COLO668 (cell line): Measurements from ENCODE around the gene UMODL1.
"Not testable (repeated sequence)": the region's sequence is repeated elsewhere in the genome, so short reads cannot be mapped to it uniquely, and the experiment has no call there.

ENCODE experiments used
- DNase-seq: peaks from one replicate; lab custom pipeline; 2025; ENCODE audit not compliant: unreplicated experiment; lab: John Stamatoyannopoulos, UW

UMODL1 gene

GRCh38 chr21:42111811-42112210 lies 40.7 kb downstream of the UMODL1 start:
- no peak for DNase-seq

- DNase-seq = no peak
Observed at GRCh38 chr21:42112238-42112637, 41.1 kb downstream of the UMODL1 start.

DNA sequence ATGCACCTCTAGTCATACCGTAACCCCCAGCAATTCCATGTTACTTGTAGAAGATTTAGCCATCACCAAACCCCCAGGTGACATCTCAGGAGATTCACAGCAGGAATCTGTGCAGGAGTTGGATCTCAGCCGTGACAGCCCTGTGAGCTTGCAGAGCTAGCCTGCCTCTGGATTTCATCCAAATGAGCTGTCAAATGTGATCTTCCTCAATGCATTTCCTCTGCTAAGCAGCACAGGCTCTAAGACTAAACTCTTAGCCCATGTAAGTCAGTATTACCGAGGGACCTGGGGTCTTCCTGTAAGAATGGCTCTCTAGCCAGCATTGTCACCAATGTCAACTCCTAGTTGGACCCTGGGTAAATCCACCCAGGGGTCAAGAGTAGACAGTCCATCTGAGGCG lies 41.7 kb downstream of the UMODL1 start:
- DNase-seq = no peak

- no peak for DNase-seq
Observed at GRCh38 chr21:42113926-42114409, 42.9 kb downstream of the UMODL1 start.

GRCh38 chr21:42114646-42115045 lies 43.5 kb downstream of the UMODL1 start:
- no peak for DNase-seq

GRCh38 chr21:42115136-42115683 lies 44.1 kb downstream of the UMODL1 start:
- no peak for DNase-seq

DNA sequence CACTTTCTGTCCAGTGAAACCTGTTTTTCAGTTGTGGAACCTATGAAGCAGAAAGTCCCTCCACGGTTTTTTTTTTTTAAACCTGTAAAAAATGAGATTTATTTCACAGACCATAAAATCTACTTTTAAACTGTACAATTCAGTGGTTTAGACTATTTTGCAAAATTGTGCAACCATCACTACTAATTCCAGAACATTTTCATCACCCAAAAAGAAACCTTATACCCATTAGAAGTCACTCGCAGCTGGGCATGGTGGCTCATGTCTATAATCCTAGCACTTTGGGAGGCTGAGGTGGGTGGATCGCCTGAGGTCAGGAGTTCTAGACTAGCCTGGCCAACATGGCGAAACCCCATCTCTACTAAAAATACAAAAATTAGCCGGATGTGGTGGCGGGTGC lies 45.4 kb downstream of the UMODL1 start:
- not testable (repeated sequence) for DNase-seq

- DNase-seq = peak; percentile 80
Observed at GRCh38 chr21:42117229-42117966, 46.3 kb downstream of the UMODL1 start.

- no peak for DNase-seq
Observed at GRCh38 chr21:42117967-42118780, 47.1 kb downstream of the UMODL1 start.

DNA sequence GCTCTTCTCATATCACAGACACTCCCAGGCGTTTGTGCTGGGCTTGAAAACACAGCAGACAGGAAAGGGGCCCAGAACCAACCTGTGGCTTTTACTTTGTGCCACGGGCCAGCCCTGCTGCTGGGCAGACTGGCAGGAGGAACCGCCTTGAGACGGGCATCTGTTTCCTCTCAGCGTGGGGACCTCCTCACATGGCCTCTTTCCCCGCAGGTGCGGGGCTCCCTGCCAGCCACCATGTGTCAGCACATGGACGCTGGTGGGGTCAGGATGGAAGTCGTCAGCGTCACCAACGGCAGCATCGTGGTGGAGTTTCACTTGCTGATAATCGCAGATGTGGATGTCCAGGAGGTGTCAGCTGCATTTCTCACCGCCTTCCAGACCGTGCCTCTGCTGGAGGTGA lies 47.8 kb downstream of the UMODL1 start:
- peak; percentile 45 for DNase-seq

GRCh38 chr21:42120101-42120902 lies 49.2 kb downstream of the UMODL1 start:
- DNase-seq = peak; percentile 77

DNA sequence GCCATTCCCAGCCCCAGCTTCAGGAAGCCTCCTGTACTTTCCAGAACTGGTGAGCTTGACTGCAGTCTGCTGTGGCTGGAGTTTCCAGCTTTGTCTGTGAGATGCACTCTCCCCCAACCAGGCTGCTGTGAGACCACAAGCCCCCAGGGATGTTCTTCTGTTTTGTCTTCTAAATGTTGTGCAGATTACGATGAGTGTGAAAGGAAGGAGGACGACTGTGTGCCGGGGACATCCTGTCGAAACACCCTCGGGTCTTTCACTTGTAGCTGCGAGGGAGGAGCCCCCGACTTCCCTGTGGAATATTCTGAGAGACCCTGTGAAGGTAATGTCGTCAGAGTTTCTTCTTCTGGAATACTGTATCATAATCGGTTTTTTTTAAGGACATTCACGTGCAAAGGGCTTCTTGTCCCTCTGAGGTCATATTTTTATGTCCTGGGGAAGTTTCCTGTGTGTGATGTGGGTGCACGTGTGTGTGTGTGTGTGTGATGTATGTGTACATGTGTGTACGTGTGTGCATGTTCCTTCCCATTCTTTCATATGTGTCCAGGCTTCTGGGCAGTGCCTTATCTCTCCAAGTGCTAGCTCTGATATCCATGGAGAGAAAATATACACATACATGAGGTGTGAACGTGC lies 49.9 kb downstream of the UMODL1 start:
- no peak for DNase-seq

GRCh38 chr21:42121794-42122193 lies 50.7 kb downstream of the UMODL1 start:
- DNase-seq = no peak

DNA sequence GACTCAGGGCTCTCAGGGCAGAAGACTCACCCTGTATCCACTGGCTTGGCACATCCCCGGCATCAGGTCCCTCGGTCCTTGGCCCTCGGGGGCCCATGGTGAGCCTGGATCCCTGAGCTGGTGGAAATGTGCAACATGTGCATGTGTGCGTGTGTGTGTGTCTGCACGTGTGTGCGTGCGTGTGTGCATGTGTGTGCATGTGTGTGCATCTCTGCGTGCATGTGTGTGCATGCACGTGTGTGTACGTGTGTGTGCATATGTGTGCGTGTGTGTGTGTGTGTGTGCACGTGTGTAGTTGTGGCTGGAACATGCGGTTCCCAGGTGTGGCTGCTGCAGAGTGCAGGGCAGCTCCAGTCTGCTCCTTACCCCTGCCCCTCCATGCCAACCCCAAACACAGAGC lies 51.3 kb downstream of the UMODL1 start:
- DNase-seq = no peak

GRCh38 chr21:42122808-42123207 lies 51.7 kb downstream of the UMODL1 start:
- no peak for DNase-seq

- no peak for DNase-seq
Observed at GRCh38 chr21:42123219-42123908, 52.2 kb downstream of the UMODL1 start.

GRCh38 chr21:42124081-42124480 lies 53.0 kb downstream of the UMODL1 start:
- no peak for DNase-seq

GRCh38 chr21:42124826-42125570 lies 53.9 kb downstream of the UMODL1 start:
- no peak for DNase-seq
